NCI-H146 (cell line): ENCODE measurements around the gene SNURF.
"Not testable (repeated sequence)": the region's sequence is repeated elsewhere in the genome, so short reads cannot be mapped to it uniquely, and the experiment has no call there.

Experiments
- DNase-seq: peaks from one replicate; lab custom pipeline; 2025; lab: John Stamatoyannopoulos, UW

SNURF gene

DNA sequence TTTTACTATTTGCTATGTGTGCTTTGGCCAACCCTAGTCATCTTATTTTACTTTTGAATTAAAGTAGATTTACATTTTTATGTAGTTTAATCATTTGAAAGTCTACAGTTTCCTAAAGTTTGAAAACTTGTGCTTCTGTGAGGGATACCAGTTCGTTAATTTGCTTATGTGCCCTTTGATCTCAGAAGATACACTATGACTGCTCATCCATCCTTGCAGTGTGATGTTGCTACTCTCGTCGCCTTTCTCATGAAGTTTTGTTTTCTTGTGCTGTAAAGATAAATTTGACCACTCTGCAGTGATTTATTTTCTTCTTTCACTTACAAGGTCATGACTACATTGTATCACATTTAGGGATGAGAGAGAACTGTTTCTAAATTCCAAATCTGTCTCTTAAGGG lies 16.3 kb downstream of the SNURF start:
- DNase-seq = no peak

DNA sequence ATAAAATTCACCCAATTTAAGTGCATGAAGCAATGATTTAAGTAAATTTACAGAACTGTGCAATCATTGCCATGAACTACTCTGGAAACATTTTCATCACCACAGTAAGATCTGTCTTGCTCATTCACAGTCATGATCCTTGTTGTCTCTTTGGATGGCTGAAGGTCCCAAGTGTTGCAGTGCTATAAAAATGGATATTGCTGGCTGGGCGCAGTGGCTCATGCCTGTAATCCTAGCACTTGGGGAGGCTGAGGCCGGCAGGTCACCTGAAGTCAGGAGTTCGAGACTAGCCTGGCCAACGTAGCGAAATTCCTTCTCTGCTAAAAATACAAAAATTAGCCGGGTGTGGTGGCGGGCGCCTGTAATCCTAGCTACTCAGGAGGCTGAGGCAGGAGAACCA lies 17.0 kb downstream of the SNURF start:
- DNase-seq = no peak

DNA sequence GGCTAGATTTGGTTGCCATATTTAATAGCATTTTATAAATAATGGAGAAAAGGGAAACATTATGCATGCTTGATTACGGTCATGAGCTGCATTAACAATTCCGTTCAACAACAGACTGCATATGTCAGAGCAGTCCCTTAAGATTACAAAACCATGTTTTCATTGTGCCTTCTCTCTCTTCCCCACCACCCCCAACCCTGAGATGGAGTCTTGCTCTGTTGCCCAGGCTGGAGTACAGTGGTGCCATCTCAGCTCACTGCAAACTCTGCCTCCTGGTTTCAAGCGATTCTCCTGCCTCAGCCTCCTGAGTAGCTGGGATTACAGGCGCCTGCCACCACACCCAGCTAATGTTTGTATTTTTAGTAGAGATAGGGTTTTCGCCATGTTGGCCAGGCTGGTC lies 17.9 kb downstream of the SNURF start:
- DNase-seq = not testable (repeated sequence)

DNA sequence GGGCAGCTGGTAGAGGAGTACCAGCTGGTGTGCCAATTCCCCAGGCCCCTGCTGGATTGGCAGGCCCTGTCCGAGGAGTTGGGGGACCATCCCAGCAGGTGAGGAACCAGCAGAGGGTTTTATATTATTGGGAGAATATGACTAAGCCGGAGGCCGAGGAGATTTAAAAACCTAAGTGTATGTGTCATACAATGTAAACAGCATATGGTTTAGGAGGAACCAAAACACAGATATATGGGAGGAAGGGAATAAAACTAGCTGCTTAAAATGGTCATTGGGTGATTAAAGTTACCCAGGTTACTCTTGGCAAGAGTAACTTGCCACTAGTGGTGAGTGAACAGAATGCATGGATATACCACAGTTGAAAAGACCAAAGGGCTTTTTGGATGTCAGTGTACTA lies 22.1 kb downstream of the SNURF start:
- DNase-seq = no peak

GRCh38 chr15:24977686-24978085 lies 22.9 kb downstream of the SNURF start:
- DNase-seq = no peak

DNA sequence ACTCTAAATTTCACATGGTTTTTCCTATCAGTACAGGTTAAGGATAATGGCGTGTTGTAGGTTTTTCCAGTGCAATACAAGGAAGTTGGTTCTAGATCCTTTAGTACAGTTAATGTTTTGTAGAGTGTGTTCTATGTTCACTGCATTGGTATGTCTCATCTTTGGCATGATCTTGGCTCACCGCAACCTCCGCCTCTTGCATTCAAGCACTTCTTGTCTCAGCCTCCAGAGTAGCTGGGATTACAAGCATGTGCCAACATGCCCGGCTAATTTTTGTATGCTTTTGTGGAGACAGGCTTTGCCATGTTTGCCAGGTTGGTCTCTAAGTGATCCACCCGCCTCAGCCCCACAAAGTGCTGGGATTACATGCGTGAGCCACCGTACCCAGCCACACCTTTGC lies 30.4 kb downstream of the SNURF start:
- no peak for DNase-seq

DNA sequence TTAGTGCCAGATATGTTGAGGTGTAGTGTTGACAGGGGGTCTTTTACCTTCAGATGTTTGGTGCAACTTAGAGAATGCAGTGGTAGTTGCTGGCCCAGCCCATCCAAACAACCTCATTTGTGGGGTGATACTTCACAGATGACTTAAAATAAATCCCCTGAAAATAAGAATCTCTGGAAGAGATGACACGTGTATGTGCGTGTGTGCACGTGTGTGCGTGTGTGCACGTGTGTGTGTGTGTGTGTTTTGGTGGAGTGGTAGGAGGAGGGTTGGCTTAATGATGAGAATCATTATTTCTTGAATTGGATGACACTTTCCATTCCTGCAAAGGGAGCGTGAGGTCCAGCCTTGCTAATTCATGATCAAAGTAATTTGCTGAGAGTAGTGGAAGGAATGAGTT lies 31.9 kb downstream of the SNURF start:
- DNase-seq = no peak
